H9 (cell line): Measurements from ENCODE around the gene TTC24. TPM values are rescaled to one million over a fixed set of nuclear protein-coding genes. Genes with fewer than 3 reads are reported as not detected.

ENCODE experiments used
- DNase-seq: peaks from one replicate; pipeline ENCODE4 v3.0.0-alpha.2; 2017
- H2AFZ ChIP-seq: one replicate; pipeline ENCODE4 v1.6.1; 2013; ENCODE audit warnings: mild to moderate bottlenecking, low read length, control low read depth, moderate library complexity
- H2AK5ac ChIP-seq: 2 replicates; pipeline ENCODE4 v1.6.1; 2013; ENCODE audit warnings: low read length, control low read depth, mixed read lengths; ENCODE audit not compliant: insufficient read length
- H2BK120ac ChIP-seq: one replicate; pipeline ENCODE4 v1.6.1; 2013; ENCODE audit warnings: low read depth, mild to moderate bottlenecking, low read length, control low read depth, inconsistent platforms; ENCODE audit not compliant: poor library complexity, severe bottlenecking
- H2BK12ac ChIP-seq: 2 replicates; pipeline ENCODE4 v1.6.1; 2013; ENCODE audit warnings: low read length, control low read depth, mixed read lengths, low read depth; ENCODE audit not compliant: insufficient read length
- H2BK15ac ChIP-seq: 2 replicates; pipeline ENCODE4 v1.6.1; 2013; ENCODE audit warnings: low read depth, low read length, control low read depth
- H2BK20ac ChIP-seq: one replicate; pipeline ENCODE4 v1.6.1; 2013; ENCODE audit warnings: low read depth, mild to moderate bottlenecking, low read length, control low read depth, inconsistent platforms; ENCODE audit not compliant: poor library complexity, severe bottlenecking
- H2BK5ac ChIP-seq: 2 replicates; pipeline ENCODE4 v1.6.1; 2013; ENCODE audit warnings: low read length, control low read depth, mixed read lengths; ENCODE audit not compliant: insufficient read length
- H3K14ac ChIP-seq: 2 replicates; pipeline ENCODE4 v1.6.1; 2013; ENCODE audit warnings: low read length, control low read depth; ENCODE audit not compliant: insufficient read depth
- H3K18ac ChIP-seq: 2 replicates; pipeline ENCODE4 v1.6.1; 2013; ENCODE audit warnings: low read depth, mild to moderate bottlenecking, mixed read lengths, low read length, control low read depth; ENCODE audit not compliant: insufficient read length
- H3K23ac ChIP-seq: 2 replicates; pipeline ENCODE4 v1.6.1; 2013; ENCODE audit warnings: low read length, control low read depth, mixed read lengths, low read depth; ENCODE audit not compliant: insufficient read length
- H3K23me2 ChIP-seq: 2 replicates; pipeline ENCODE4 v1.6.1; 2013; ENCODE audit warnings: low read depth, mild to moderate bottlenecking, mixed read lengths, low read length, control low read depth; ENCODE audit not compliant: insufficient read length, poor library complexity, severe bottlenecking
- H3K27ac ChIP-seq: 2 replicates; pipeline ENCODE4 v1.5.1; 2013; ENCODE audit warnings: low read length, control low read depth, mixed read lengths, low read depth; ENCODE audit not compliant: insufficient read length
- H3K27me3 ChIP-seq: 2 replicates; pipeline ENCODE4 v1.6.1; 2013; ENCODE audit warnings: low read length, control low read depth, inconsistent platforms; ENCODE audit not compliant: insufficient read depth
- H3K4ac ChIP-seq: 2 replicates; pipeline ENCODE4 v1.6.1; 2013; ENCODE audit warnings: low read depth, mild to moderate bottlenecking, control low read depth, inconsistent platforms, low read length, moderate library complexity
- H3K4me1 ChIP-seq: 2 replicates; pipeline ENCODE4 v1.6.1; 2013; ENCODE audit warnings: low read length, control low read depth, inconsistent platforms; ENCODE audit not compliant: insufficient read depth
- H3K4me2 ChIP-seq: 2 replicates; pipeline ENCODE4 v1.6.1; 2013; ENCODE audit warnings: low read length, control low read depth, mixed read lengths; ENCODE audit not compliant: insufficient read length, insufficient read depth
- H3K56ac ChIP-seq: 2 replicates; pipeline ENCODE4 v1.6.1; 2013; ENCODE audit warnings: low read depth, mild to moderate bottlenecking, mixed read lengths, low read length, control low read depth; ENCODE audit not compliant: insufficient read length
- H3K79me1 ChIP-seq: 2 replicates; pipeline ENCODE4 v1.6.1; 2013; ENCODE audit warnings: low read depth, mild to moderate bottlenecking, moderate library complexity, low read length, control low read depth, inconsistent platforms; ENCODE audit not compliant: insufficient read depth, poor library complexity, severe bottlenecking
- H3K79me2 ChIP-seq: 2 replicates; pipeline ENCODE4 v1.6.1; 2013; ENCODE audit warnings: low read length, control low read depth, inconsistent platforms; ENCODE audit not compliant: insufficient read depth
- H3K9ac ChIP-seq: 2 replicates; pipeline ENCODE4 v1.6.1; 2013; ENCODE audit warnings: low read length, control low read depth, mixed read lengths; ENCODE audit not compliant: insufficient read length; ENCODE audit errors: extremely low read depth
- H3K9me3 ChIP-seq: one replicate; pipeline ENCODE4 v1.6.1; 2013; ENCODE audit warnings: low read depth, low read length, inconsistent platforms; ENCODE audit not compliant: control insufficient read depth
- H3T11ph ChIP-seq: one replicate; pipeline ENCODE4 v1.6.1; 2013; ENCODE audit warnings: mild to moderate bottlenecking, low read length, control low read depth, inconsistent platforms
- H4K20me1 ChIP-seq: one replicate; pipeline ENCODE4 v1.6.1; 2013; ENCODE audit not compliant: control insufficient read depth, insufficient read length, insufficient read depth
- H4K5ac ChIP-seq: 2 replicates; pipeline ENCODE4 v1.6.1; 2013; ENCODE audit warnings: low read depth, mild to moderate bottlenecking, mixed read lengths, low read length, control low read depth; ENCODE audit not compliant: insufficient read length
- H4K8ac ChIP-seq: replicated peaks from 2 replicates; pipeline ENCODE4 v1.6.1; 2013; ENCODE audit warnings: low read length, control low read depth, mixed read lengths, low read depth; ENCODE audit not compliant: insufficient read length
- H4K91ac ChIP-seq: 2 replicates; pipeline ENCODE4 v1.6.1; 2013; ENCODE audit warnings: low read depth, mild to moderate bottlenecking, moderate library complexity, mixed read lengths, low read length, control low read depth; ENCODE audit not compliant: insufficient read length
- H3K27ac Mint-ChIP-seq, 3 experiments: 2 replicates in 2 of 3; 3 replicates in 1 of 3; pipeline ENCODE4 v1.8.0; 2020 to 2021; ENCODE audit warnings: mixed read lengths in 3 of 3, mild to moderate bottlenecking in 1 of 3, moderate library complexity in 1 of 3
- H3K27me3 Mint-ChIP-seq: 2 replicates; pipeline ENCODE4 v1.8.0; 2021; ENCODE audit warnings: low read depth, mild to moderate bottlenecking, moderate library complexity, mixed read lengths
- H3K36me3 Mint-ChIP-seq, 3 experiments: 2 replicates in 2 of 3; 3 replicates in 1 of 3; pipeline ENCODE4 v1.8.0; 2020 to 2021; ENCODE audit warnings: low read depth in 3 of 3, mixed read lengths in 3 of 3; ENCODE audit not compliant: insufficient read depth in 1 of 3
- H3K4me1 Mint-ChIP-seq, 2 experiments: 2 replicates each; pipeline ENCODE4 v1.8.0; 2020; ENCODE audit warnings: mixed read lengths in 2 of 2
- H3K4me3 Mint-ChIP-seq, 2 experiments: 2 replicates in 1 of 2; 3 replicates in 1 of 2; pipeline ENCODE4 v1.8.0; 2020 to 2021; ENCODE audit warnings: mild to moderate bottlenecking in 2 of 2, mixed read lengths in 2 of 2, moderate library complexity in 1 of 2
- H3K9me3 Mint-ChIP-seq, 2 experiments: 2 replicates in 1 of 2; 3 replicates in 1 of 2; pipeline ENCODE4 v1.8.0; 2020; ENCODE audit warnings: mild to moderate bottlenecking in 2 of 2, mixed read lengths in 2 of 2, moderate library complexity in 1 of 2
- CTCF ChIP-seq: fragments of 200-600 bp; sonication (generic); conservative IDR thresholded peaks from 3 replicates; pipeline ENCODE4 v1.8.0; 2021; ENCODE audit warnings: antibody characterized with exemption, mild to moderate bottlenecking
- WGBS: extraction: QIAGEN DNeasy Blood & Tissue Kit; methylation state at CpG from one replicate; pipeline ENCODE4 v1.1.7; 2013; ENCODE audit warnings: missing lambda C conversion rate, low lambda C conversion rate, mixed read lengths; ENCODE audit not compliant: insufficient read length; ENCODE audit errors: extremely low coverage; 5-methylcytosine and 5-hydroxymethylcytosine counted together
- total RNA-seq: library from RNA; stranded (reverse); gene quantifications from 2 replicates; pipeline ENCODE4 v1.2.1, GENCODE V29; 2021

The TTC24 gene
- total RNA-seq, 1 experiment from 2014 or later, result 0.26 TPM

- Histone ChIP-seq H3K79me1 (no peaks in the 10 kb centered on the region), H3K4ac (no peak overlapping the region), H4K91ac (no peak overlapping the region), H3K56ac (no peak overlapping the region), H3K27me3 (no peaks in the 10 kb centered on the region), H4K20me1 (no peaks in the 10 kb centered on the region), H2BK15ac (no peak overlapping the region), H3K9ac (no peak overlapping the region), H3K79me2 (no peaks in the 10 kb centered on the region), H3K4me1 (no peaks in the 10 kb centered on the region), H3K23me2 (no peaks in the 10 kb centered on the region), H3K23ac (no peak overlapping the region), H2BK20ac (no peak overlapping the region), H2BK5ac (no peak overlapping the region), H2AFZ (no peak overlapping the region), H3K9me3 (no peaks in the 10 kb centered on the region), H2BK12ac (no peak overlapping the region), H3K14ac (no peak overlapping the region), H4K8ac (no peak overlapping the region), H4K5ac (no peak overlapping the region), H2AK5ac (no peak overlapping the region), H3K27ac (no peak overlapping the region), H2BK120ac (no peak overlapping the region), H3K4me2 (no peak overlapping the region), H3T11ph (no peak overlapping the region), H3K18ac (no peak overlapping the region)
- Mint-ChIP-seq H3K27ac (no peak overlapping the region), H3K4me1 (no peaks in the 10 kb centered on the region), H3K36me3 (peaks cover 14 to 59% (median 58%) of the 10 kb centered on the region in 3 experiments; a peak in 6 of 7 replicates), H3K27me3 (no peaks in the 10 kb centered on the region), H3K4me3 (no peak overlapping the region), H3K9me3 (no peaks in the 10 kb centered on the region)
- no peak for DNase-seq
- no peak for TF ChIP-seq CTCF
- no CpG with 5 or more reads among the region's 9 CpGs for WGBS
Measured at GRCh38 chr1:156556354-156556753, 23.2 kb upstream of the TTC24 start.
